HS-5 (cell line): ENCODE results near the gene SLC2A10.
A peak's percentile ranks its signal among the peaks of the same experiment; 100 is the strongest.

Source experiments
- DNase-seq: peaks from one replicate; pipeline ENCODE4 v3.0.0-alpha.2; 2012; ENCODE audit warnings: low read depth

SLC2A10 gene

GRCh38 chr20:46703435-46703834 lies 6.0 kb upstream of the SLC2A10 start:
- DNase-seq = no peak

DNA sequence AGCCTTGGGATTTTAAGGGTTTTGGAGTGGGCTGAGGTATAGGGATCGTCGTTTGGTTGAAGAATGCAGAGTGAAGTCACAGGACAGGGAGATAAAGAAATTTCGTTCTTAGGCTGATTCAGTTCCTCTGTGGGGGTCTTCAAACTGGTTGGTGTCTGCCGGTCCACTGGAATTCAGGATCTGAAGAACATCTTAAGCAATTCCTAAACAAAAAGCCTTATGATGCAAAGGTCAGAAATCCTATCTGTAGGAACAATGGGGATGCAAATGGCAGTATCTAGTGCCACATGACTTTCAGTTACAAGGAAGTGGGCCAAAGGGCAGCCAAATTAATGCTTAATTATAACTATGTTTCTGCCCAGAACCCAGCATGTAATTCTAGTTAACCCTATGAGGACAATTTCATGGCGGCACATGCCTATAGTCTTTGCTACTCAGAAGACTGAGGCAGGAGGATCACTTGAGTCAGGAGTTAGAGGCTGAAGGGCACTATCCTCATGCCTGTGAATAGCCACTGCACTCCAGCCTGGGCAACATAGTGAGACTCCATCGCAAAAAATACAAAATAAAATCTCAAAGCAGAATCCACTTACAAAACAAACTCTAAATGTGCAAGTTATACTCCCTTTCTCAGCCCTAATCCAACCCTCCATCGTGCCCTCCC lies 4.6 kb upstream of the SLC2A10 start:
- no peak for DNase-seq

- no peak for DNase-seq
Measured at GRCh38 chr20:46705378-46705729, 4.1 kb upstream of the SLC2A10 start.

DNA sequence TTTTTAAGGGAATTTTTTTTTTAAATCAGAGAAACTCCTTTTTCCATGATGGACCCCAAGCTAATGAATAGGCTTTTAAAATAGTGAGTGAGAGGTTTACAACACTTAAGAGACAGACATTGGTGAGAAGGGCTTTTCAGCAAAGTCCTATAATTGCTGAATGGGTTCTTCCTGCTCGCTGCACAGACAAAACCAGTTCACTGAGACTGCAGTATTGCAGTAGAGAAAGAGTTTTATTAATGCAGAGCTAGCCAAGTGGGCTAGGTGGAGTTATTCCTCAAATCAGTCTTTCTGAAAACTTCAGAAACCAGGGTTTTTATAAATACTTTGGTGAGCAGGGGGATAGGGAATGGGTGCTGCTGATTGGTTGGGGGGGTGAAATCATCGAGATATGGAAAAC lies 3.2 kb upstream of the SLC2A10 start:
- no peak for DNase-seq

- no peak for DNase-seq
Measured at GRCh38 chr20:46708172-46708860, 1.1 kb upstream of the SLC2A10 start.

DNA sequence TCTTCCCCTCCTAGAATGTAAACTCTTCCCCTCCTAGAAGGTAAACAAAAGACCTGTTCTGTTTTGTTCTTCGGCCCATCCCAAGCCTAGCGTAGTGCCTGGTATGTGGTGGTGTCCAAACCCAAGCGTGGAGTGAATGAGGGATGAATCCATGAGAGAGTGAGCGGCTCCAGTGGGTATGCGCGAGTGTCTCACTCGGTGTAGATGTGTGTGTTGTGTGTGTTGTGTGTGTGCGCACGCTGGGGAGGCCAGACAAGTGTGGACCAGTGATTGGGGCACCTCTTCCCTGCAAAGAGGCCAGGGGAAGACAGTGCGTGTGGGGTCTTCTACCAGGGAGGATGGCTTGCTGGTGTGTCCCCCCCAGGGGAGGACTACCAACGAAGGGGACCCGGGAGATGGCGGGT lies 392 bp upstream of the SLC2A10 start:
- DNase-seq = no peak

GRCh38 chr20:46710153-46710913 lies 884 bp downstream of the SLC2A10 start:
- DNase-seq = no peak

DNA sequence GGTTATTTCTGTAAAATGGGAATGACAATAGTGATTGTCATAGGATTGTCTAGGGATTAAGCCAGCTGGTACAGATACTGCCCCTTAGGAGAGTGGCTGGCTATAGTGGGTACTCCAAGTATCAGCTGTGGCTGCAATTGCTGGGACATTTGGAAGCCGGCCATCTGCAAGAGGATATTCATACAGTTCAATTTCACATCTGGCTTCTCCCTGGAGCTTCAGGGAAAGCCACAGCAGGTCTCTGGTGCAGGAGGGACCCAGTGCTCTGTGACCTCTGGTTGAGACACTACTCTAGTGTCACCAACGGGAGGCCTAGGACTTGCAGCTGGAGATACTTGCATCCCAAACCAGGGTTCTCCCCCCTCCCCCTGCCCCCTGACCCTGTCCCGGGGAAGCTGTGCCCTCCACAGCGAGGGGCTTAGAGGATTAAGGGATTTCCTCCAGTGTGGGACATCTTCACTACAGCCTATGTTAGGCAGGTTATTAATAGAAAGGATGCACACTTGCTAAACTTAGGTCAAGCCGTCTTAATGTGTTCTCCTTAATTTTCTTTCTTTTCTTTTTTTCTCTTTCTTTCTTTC lies 2.7 kb downstream of the SLC2A10 start:
- DNase-seq = no peak

GRCh38 chr20:46713957-46714834 lies 4.7 kb downstream of the SLC2A10 start:
- DNase-seq = no peak

- peak; percentile 75 for DNase-seq
Measured at GRCh38 chr20:46715292-46715756, 5.9 kb downstream of the SLC2A10 start.

GRCh38 chr20:46717818-46718541 lies 8.5 kb downstream of the SLC2A10 start:
- no peak for DNase-seq

- DNase-seq = no peak
Measured at GRCh38 chr20:46720019-46720418, 10.6 kb downstream of the SLC2A10 start.

- no peak for DNase-seq
Measured at GRCh38 chr20:46720776-46721425, 11.5 kb downstream of the SLC2A10 start.

GRCh38 chr20:46721476-46721875 lies 12.0 kb downstream of the SLC2A10 start:
- DNase-seq = no peak

- DNase-seq = no peak
Measured at GRCh38 chr20:46722450-46722849, 13.0 kb downstream of the SLC2A10 start.

DNA sequence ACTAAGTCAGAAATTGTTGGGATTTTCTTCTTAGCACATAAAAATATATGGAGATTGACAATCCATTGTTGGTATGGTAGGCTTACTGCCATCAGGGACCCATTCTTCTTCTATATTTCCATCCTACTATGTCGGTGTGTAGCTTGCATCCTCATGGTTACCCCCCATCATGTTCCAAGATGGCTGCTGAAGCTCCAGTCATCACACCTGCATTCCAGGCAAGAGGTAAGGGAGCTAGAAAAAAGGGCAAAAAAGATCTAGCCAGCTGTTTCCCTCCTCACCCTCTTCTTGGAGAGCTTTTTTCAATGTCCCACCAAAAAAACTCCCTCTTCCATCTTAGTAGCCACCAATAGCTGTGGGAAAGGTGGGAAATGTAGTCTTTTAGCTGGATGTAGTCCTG lies 13.6 kb downstream of the SLC2A10 start:
- no peak for DNase-seq

DNA sequence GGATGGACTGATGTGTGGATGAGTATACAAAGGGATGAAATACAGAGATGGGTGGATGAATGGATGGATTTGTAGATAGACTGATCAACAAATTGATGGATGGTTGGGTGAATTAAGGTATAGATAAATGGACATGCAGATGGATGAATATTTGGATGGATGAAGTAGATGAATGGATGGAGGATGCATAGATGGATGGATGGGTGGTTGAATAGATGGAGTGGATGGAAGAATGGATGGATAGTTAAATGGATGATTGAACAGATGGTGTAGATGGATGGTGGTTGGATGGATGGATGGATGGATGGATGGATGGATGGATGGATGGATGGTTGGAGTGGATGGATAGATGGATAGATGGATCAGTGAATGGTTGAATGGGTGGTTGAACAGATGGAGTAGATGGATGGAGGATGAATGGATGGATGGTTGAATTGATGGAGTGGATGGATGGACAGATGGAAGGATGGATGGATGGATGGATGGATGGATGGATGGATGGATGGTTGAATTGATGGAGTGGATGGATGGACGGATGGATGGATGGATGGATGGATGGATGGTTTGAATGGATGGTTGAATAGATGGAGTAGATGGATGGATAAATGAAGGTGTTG lies 15.0 kb downstream of the SLC2A10 start:
- DNase-seq = no peak

- no peak for DNase-seq
Measured at GRCh38 chr20:46725186-46726165, 16.0 kb downstream of the SLC2A10 start.

- no peak for DNase-seq
Measured at GRCh38 chr20:46731770-46732169, 22.3 kb downstream of the SLC2A10 start.
